ENCODE results near the gene B4GALT4. TPM values are rescaled to one million over a fixed set of nuclear protein-coding genes. Genes with fewer than 3 reads are reported as not detected.

Gene B4GALT4
- 37.6 and 40.8 TPM in 2 replicates for total RNA-seq (2014; rRNA removed)
- percentile 90 among the genes with signal in this experiment for Bru-seq, nascent RNA
- BruChase-seq, experiment 1, labeled RNA remaining after a 6-hour chase: percentile 85 among the genes with signal in this experiment
- BruChase-seq, experiment 2, labeled RNA remaining after a 2-hour chase: percentile 82 among the genes with signal in this experiment
- long read RNA-seq, transcript B4GALT4-216 (8 exons, 2,494 nt): minor isoform, 6 of 104 reads
- long read RNA-seq, transcript B4GALT4-202 (8 exons, 2,459 nt): major isoform, 41 of 104 reads
- long read RNA-seq, partial matches to known transcripts: 19 of 104 reads
- long read RNA-seq, other reads (novel, unspliced or antisense): 34 of 104 reads

GRCh38 chr3:119240591-119241434, at the start of gene B4GALT4:
TSS of gene B4GALT4 (minus strand) at chr3:119240878. CDS start at chr3:119230099, 10,779 bp downstream.
- BruUV-seq (replicated peaks): TSS peak; percentile 88
- DNase-seq (peak; percentile 94), ATAC-seq (peak; percentile 85)
- Histone ChIP-seq H3K9me3 (ENCODE audit: low read length) (no peaks in the 10 kb centered on the region), H3F3A (ENCODE audit: low read length, unreplicated experiment) (no peaks in the 10 kb centered on the region), H2AFZ (ENCODE audit: low read length) (peak within 1 kb of the TSS; percentile 66), H3K4me3 (ENCODE audit: low read length) (peak within 1 kb of the TSS; percentile 91), H3K9ac (ENCODE audit: low read length) (peak within 1 kb of the TSS; percentile 86), H3K36me3 (ENCODE audit: low read depth, low read length) (peaks cover 8% of the 10 kb centered on the region), H3K9me2 (replicated peaks; ENCODE audit: low read length) (no peaks in the 10 kb centered on the region), H3K4me1 (ENCODE audit: insufficient read depth, low read length) (peaks cover 18% of the 10 kb centered on the region), H3K79me2 (ENCODE audit: low read length) (peaks cover 48% of the 10 kb centered on the region), H3K27me3 (ENCODE audit: low read length) (no peaks in the 10 kb centered on the region), H3K27ac (ENCODE audit: low read length) (peak within 1 kb of the TSS; percentile 63), H3K4me2 (ENCODE audit: low read length) (peak within 1 kb of the TSS; percentile 97), H4K20me1 (ENCODE audit: low read length) (no peaks in the 10 kb centered on the region)
- intact Hi-C loops (cut with micrococcal nuclease): loop anchor here (1.0 to 2.0 kb wide), 5 partner anchors 57 to 357 kb away; no protein-coding TSS in a partner anchor
- ChIA-PET POLR2A (ENCODE audit: unreplicated experiment) (interaction anchor here (0.6 to 1.6 kb wide), 10 partner anchors 13 to 436 kb away, joined by 3 to 11 read pairs (median 4); partner anchors contain the start of genes TEX55 and TMEM39A), CTCF (interaction anchor here (0.5 to 2.0 kb wide), 18 partner anchors 12 to 357 kb away, joined by 3 to 28 read pairs (median 6); partner anchors contain the start of genes IGSF11 and UPK1B)
- TF ChIP-seq EZH2phosphoT487 (IDR thresholded peaks at IDR 0.05; ENCODE audit: borderline replicate concordance, low read length) (no peak), EZH2 (IDR thresholded peaks at IDR 0.05; ENCODE audit: low read length, unreplicated experiment) (no peak)
- TF ChIP-seq, protein P1, sequence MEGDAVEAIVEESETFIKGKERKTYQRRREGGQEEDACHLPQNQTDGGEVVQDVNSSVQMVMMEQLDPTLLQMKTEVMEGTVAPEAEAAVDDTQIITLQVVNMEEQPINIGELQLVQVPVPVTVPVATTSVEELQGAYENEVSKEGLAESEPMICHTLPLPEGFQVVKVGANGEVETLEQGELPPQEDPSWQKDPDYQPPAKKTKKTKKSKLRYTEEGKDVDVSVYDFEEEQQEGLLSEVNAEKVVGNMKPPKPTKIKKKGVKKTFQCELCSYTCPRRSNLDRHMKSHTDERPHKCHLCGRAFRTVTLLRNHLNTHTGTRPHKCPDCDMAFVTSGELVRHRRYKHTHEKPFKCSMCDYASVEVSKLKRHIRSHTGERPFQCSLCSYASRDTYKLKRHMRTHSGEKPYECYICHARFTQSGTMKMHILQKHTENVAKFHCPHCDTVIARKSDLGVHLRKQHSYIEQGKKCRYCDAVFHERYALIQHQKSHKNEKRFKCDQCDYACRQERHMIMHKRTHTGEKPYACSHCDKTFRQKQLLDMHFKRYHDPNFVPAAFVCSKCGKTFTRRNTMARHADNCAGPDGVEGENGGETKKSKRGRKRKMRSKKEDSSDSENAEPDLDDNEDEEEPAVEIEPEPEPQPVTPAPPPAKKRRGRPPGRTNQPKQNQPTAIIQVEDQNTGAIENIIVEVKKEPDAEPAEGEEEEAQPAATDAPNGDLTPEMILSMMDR (conservative IDR thresholded peaks at IDR 0.05; ENCODE audit: low read depth, low read length): no peak

- no peaks in the 10 kb centered on the region for H3K36me3 ChIP-seq (ENCODE audit: low read depth, low read length)
- H3K4me2 ChIP-seq (ENCODE audit: low read length): no peak overlapping the region
- H2AFZ ChIP-seq (ENCODE audit: low read length): no peak overlapping the region
- DNase-seq (no peak), ATAC-seq (no peak)
- H3K27me3 ChIP-seq (ENCODE audit: low read length): no peaks in the 10 kb centered on the region
- no peak overlapping the region for H3K9ac ChIP-seq (ENCODE audit: low read length)
- ChIA-PET CTCF (no interaction called here), POLR2A (ENCODE audit: unreplicated experiment) (no interaction called here)
- H3K4me3 ChIP-seq (ENCODE audit: low read length): no peak overlapping the region
- intact Hi-C loops (cut with micrococcal nuclease): no loop called here
- TF ChIP-seq, protein P1 (conservative IDR thresholded peaks at IDR 0.05; ENCODE audit: low read depth, low read length): no peak
- TF ChIP-seq EZH2phosphoT487 (IDR thresholded peaks at IDR 0.05; ENCODE audit: borderline replicate concordance, low read length) (no peak), EZH2 (IDR thresholded peaks at IDR 0.05; ENCODE audit: low read length, unreplicated experiment) (no peak)
- no peaks in the 10 kb centered on the region for H3K79me2 ChIP-seq (ENCODE audit: low read length)
- no peaks in the 10 kb centered on the region for H4K20me1 ChIP-seq (ENCODE audit: low read length)
- peaks cover 11% of the 10 kb centered on the region for H3K9me3 ChIP-seq (ENCODE audit: low read length)
- no peaks in the 10 kb centered on the region for H3K9me2 ChIP-seq (replicated peaks; ENCODE audit: low read length)
- no TSS peak for BruUV-seq (replicated peaks)
- no peak overlapping the region for H3K27ac ChIP-seq (ENCODE audit: low read length)
- H3K4me1 ChIP-seq (ENCODE audit: insufficient read depth, low read length): peaks cover 8% of the 10 kb centered on the region
- no peaks in the 10 kb centered on the region for H3F3A ChIP-seq (ENCODE audit: low read length, unreplicated experiment)
Observed at GRCh38 chr3:119289404-119289770, 48.7 kb upstream of the B4GALT4 start.
